ENCODE measurements around the gene UPK1A.
"Not testable (repeated sequence)": the region's sequence is repeated elsewhere in the genome, so short reads cannot be mapped to it uniquely, and the experiment has no call there.

The UPK1A gene

GRCh38 chr19:35644987-35645679 is 21.2 kb upstream of the UPK1A start:
- DNase-seq = no peak

GRCh38 chr19:35645680-35646511 is 20.4 kb upstream of the UPK1A start:
- no peak for DNase-seq

GRCh38 chr19:35648017-35648961 is 18.0 kb upstream of the UPK1A start, which contains the start of gene COX6B1:
Gene COX6B1 (plus strand): TSS chr19:35648323. CDS start chr19:35651244, 2,921 bp downstream.
- peak; percentile 97 for DNase-seq

- no peak for DNase-seq
These were observed 15.7 kb upstream of the UPK1A start for GRCh38 chr19:35650581-35650980.

- not testable (repeated sequence) for DNase-seq
These were observed 11.5 kb upstream of the UPK1A start for GRCh38 chr19:35654828-35655227.

GRCh38 chr19:35655600-35655999 is 10.7 kb upstream of the UPK1A start:
- no peak for DNase-seq

- DNase-seq = no peak
These were observed 9.6 kb upstream of the UPK1A start for GRCh38 chr19:35656700-35657099.

- no peak for DNase-seq
These were observed 8.2 kb upstream of the UPK1A start for GRCh38 chr19:35657904-35658700.

GRCh38 chr19:35661995-35662340 is 4.3 kb upstream of the UPK1A start:
- DNase-seq = no peak

GRCh38 chr19:35663981-35664380 is 2.3 kb upstream of the UPK1A start:
- no peak for DNase-seq

GRCh38 chr19:35665157-35665556 is 1.2 kb upstream of the UPK1A start:
- DNase-seq = no peak

- DNase-seq = no peak
These were observed 713 bp upstream of the UPK1A start for GRCh38 chr19:35665604-35666003.

GRCh38 chr19:35669566-35669965 is 3.2 kb downstream of the UPK1A start:
- no peak for DNase-seq

- DNase-seq = no peak
These were observed 3.7 kb downstream of the UPK1A start for GRCh38 chr19:35669974-35670373.

GRCh38 chr19:35670686-35671085 is 4.4 kb downstream of the UPK1A start:
- DNase-seq = no peak

GRCh38 chr19:35671818-35672217 is 5.5 kb downstream of the UPK1A start:
- DNase-seq = no peak

- DNase-seq = no peak
These were observed 6.9 kb downstream of the UPK1A start for GRCh38 chr19:35673121-35673804.

- no peak for DNase-seq
These were observed 9.3 kb downstream of the UPK1A start for GRCh38 chr19:35675589-35676140.

GRCh38 chr19:35689836-35690235 is 23.5 kb downstream of the UPK1A start:
- no peak for DNase-seq

GRCh38 chr19:35691106-35691505 is 24.8 kb downstream of the UPK1A start:
- not testable (repeated sequence) for DNase-seq

- no peak for DNase-seq
These were observed 25.7 kb downstream of the UPK1A start for GRCh38 chr19:35692010-35692409.
